ENCODE results near the gene PABPN1L. TPM values are rescaled to one million over a fixed set of nuclear protein-coding genes. Genes with fewer than 3 reads are reported as not detected.
A peak's percentile ranks its signal among the peaks of the same experiment; 100 is the strongest.

PABPN1L gene
- total RNA-seq, 1 experiment from 2014 or later: not detected

GRCh38 chr16:88841521-88842307 is 24.7 kb downstream of the PABPN1L start:
- no peak for DNase-seq
- Mint-ChIP-seq H3K9me3 (ENCODE audit: low read depth, unreplicated experiment) (no peaks in the 10 kb centered on the region), H3K4me1 (ENCODE audit: low read depth, unreplicated experiment) (no peaks in the 10 kb centered on the region), H3K27me3 (ENCODE audit: unreplicated experiment) (no peaks in the 10 kb centered on the region), H3K4me3 (ENCODE audit: low read depth, unreplicated experiment) (no peak overlapping the region), H3K36me3 (ENCODE audit: insufficient read depth, unreplicated experiment) (peaks cover 9% of the 10 kb centered on the region), H3K27ac (ENCODE audit: unreplicated experiment) (no peak overlapping the region)
- CTCF ChIA-PET: no interaction called here
- TF ChIP-seq CTCF (IDR thresholded peaks at IDR 0.05; ENCODE audit: unreplicated experiment): no peak
- no TSS peak for BruUV-seq (replicated peaks)
- intact Hi-C loops (cut with micrococcal nuclease; ENCODE audit: unreplicated experiment): no loop called here

- Mint-ChIP-seq H3K4me1 (ENCODE audit: low read depth, unreplicated experiment) (no peaks in the 10 kb centered on the region), H3K27me3 (ENCODE audit: unreplicated experiment) (no peaks in the 10 kb centered on the region), H3K27ac (ENCODE audit: unreplicated experiment) (no peak overlapping the region), H3K4me3 (ENCODE audit: low read depth, unreplicated experiment) (no peak overlapping the region), H3K36me3 (ENCODE audit: insufficient read depth, unreplicated experiment) (peaks cover 9% of the 10 kb centered on the region), H3K9me3 (ENCODE audit: low read depth, unreplicated experiment) (no peaks in the 10 kb centered on the region)
- no peak for DNase-seq
- intact Hi-C loops (cut with micrococcal nuclease; ENCODE audit: unreplicated experiment): no loop called here
- CTCF ChIA-PET: no interaction called here
- no TSS peak for BruUV-seq (replicated peaks)
- TF ChIP-seq CTCF (IDR thresholded peaks at IDR 0.05; ENCODE audit: unreplicated experiment): no peak
Observed at GRCh38 chr16:88840600-88841215, 25.8 kb downstream of the PABPN1L start.

GRCh38 chr16:88839745-88840599 is 26.5 kb downstream of the PABPN1L start:
- Mint-ChIP-seq H3K9me3 (ENCODE audit: low read depth, unreplicated experiment) (no peaks in the 10 kb centered on the region), H3K4me3 (ENCODE audit: low read depth, unreplicated experiment) (no peak overlapping the region), H3K36me3 (ENCODE audit: insufficient read depth, unreplicated experiment) (peaks cover 9% of the 10 kb centered on the region), H3K27me3 (ENCODE audit: unreplicated experiment) (no peaks in the 10 kb centered on the region), H3K27ac (ENCODE audit: unreplicated experiment) (no peak overlapping the region), H3K4me1 (ENCODE audit: low read depth, unreplicated experiment) (no peaks in the 10 kb centered on the region)
- CTCF ChIA-PET: interaction anchor here (0.6 kb wide), 1 partner anchor 15 kb away, joined by 5 read pairs; no protein-coding TSS in a partner anchor
- intact Hi-C loops (cut with micrococcal nuclease; ENCODE audit: unreplicated experiment): no loop called here
- no peak for TF ChIP-seq CTCF (IDR thresholded peaks at IDR 0.05; ENCODE audit: unreplicated experiment)
- no peak for DNase-seq
- no TSS peak for BruUV-seq (replicated peaks)

GRCh38 chr16:88839026-88839529 is 27.4 kb downstream of the PABPN1L start:
- intact Hi-C loops (cut with micrococcal nuclease; ENCODE audit: unreplicated experiment): no loop called here
- Mint-ChIP-seq H3K27me3 (ENCODE audit: unreplicated experiment) (no peaks in the 10 kb centered on the region), H3K4me3 (ENCODE audit: low read depth, unreplicated experiment) (no peak overlapping the region), H3K9me3 (ENCODE audit: low read depth, unreplicated experiment) (no peaks in the 10 kb centered on the region), H3K27ac (ENCODE audit: unreplicated experiment) (peak overlapping the region; percentile 46), H3K4me1 (ENCODE audit: low read depth, unreplicated experiment) (no peaks in the 10 kb centered on the region), H3K36me3 (ENCODE audit: insufficient read depth, unreplicated experiment) (peaks cover 9% of the 10 kb centered on the region)
- CTCF ChIA-PET: interaction anchor here (0.7 kb wide), 1 partner anchor 117 kb away, joined by 3 read pairs; no protein-coding TSS in a partner anchor
- no TSS peak for BruUV-seq (replicated peaks)
- peak; percentile 63 for TF ChIP-seq CTCF (IDR thresholded peaks at IDR 0.05; ENCODE audit: unreplicated experiment)
- DNase-seq: no peak
